HepG2 (cell line): ENCODE measurements around the gene IFT52. TPM values are rescaled to one million over a fixed set of nuclear protein-coding genes. Genes with fewer than 3 reads are reported as not detected.
A peak's percentile ranks its signal among the peaks of the same experiment; 100 is the strongest.

Experiments used
- CC2D1A ChIP-seq: sonication (generic); formaldehyde crosslinking; IDR thresholded peaks from 2 replicates; pipeline ENCODE4 v1.8.1; 2023; ENCODE audit warnings: mild to moderate bottlenecking, missing genetic modification reagents
- CCAR2 ChIP-seq: fragments of 200-400 bp; formaldehyde crosslinking; optimal IDR thresholded peaks from 2 replicates; pipeline ENCODE3; 2018; ENCODE audit warnings: low read depth, mild to moderate bottlenecking, low read length, moderate library complexity
- CREB3 ChIP-seq: sonication (generic); formaldehyde crosslinking; IDR thresholded peaks from 2 replicates; pipeline ENCODE4 v1.5.0; 2020; ENCODE audit warnings: missing genetic modification reagents
- DPF2 ChIP-seq: sonication (generic); formaldehyde crosslinking; IDR thresholded peaks from 2 replicates; pipeline ENCODE4 v1.4.0; 2020; ENCODE audit warnings: mild to moderate bottlenecking, low read depth, missing genetic modification reagents, borderline replicate concordance
- ELF1 ChIP-seq: sonication (generic); formaldehyde crosslinking; IDR thresholded peaks from 2 replicates; pipeline ENCODE4 v1.4.0; 2020; ENCODE audit warnings: missing genetic modification reagents
- ETV5 ChIP-seq: IDR thresholded peaks from 2 replicates; pipeline ENCODE4 v1.6.1; 2018; ENCODE audit warnings: missing biosample characterization, missing genetic modification reagents, inconsistent platforms, borderline replicate concordance
- FIP1L1 ChIP-seq: fragments of 200-400 bp; formaldehyde crosslinking; IDR thresholded peaks from 2 replicates; pipeline ENCODE4 v1.6.1; 2018; ENCODE audit warnings: low read depth, mild to moderate bottlenecking, low read length, moderate library complexity, borderline replicate concordance; ENCODE audit not compliant: insufficient read depth
- HDAC1 ChIP-seq: sonication (generic); formaldehyde crosslinking; IDR thresholded peaks from 2 replicates; pipeline ENCODE4 v1.5.1; 2020; ENCODE audit warnings: mild to moderate bottlenecking, missing genetic modification reagents
- HMG20B ChIP-seq: conservative IDR thresholded peaks from 2 replicates; pipeline ENCODE4 v1.6.1; 2016; ENCODE audit warnings: missing genetic modification reagents, missing compliant biosample characterization
- HMGXB3 ChIP-seq: sonication (generic); formaldehyde crosslinking; IDR thresholded peaks from 2 replicates; pipeline ENCODE4 v1.4.0; 2020; ENCODE audit warnings: missing genetic modification reagents, borderline replicate concordance
- HOXA7 ChIP-seq: sonication (generic); formaldehyde crosslinking; IDR thresholded peaks from 2 replicates; pipeline ENCODE4 v1.8.1; 2022; ENCODE audit warnings: mild to moderate bottlenecking, missing genetic modification reagents, moderate library complexity
- IRF1 ChIP-seq: sonication (generic); formaldehyde crosslinking; IDR thresholded peaks from 2 replicates; pipeline ENCODE4 v1.4.0; 2020; ENCODE audit warnings: low read depth, mild to moderate bottlenecking, missing genetic modification reagents
- NCOR1 ChIP-seq: fragments of 200-600 bp; sonication (generic); IDR thresholded peaks from 2 replicates; pipeline ENCODE4 v1.7.0; 2017; ENCODE audit warnings: antibody characterized with exemption, low read length, borderline replicate concordance
- NR0B2 ChIP-seq: sonication (generic); formaldehyde crosslinking; IDR thresholded peaks from 2 replicates; pipeline ENCODE4 v1.4.0; 2020; ENCODE audit warnings: mild to moderate bottlenecking, missing genetic modification reagents
- SKI ChIP-seq: fragments of 450-650 bp; IDR thresholded peaks from one replicate; pipeline ENCODE4 v1.6.1; 2018; ENCODE audit warnings: mild to moderate bottlenecking; ENCODE audit not compliant: partially characterized antibody
- TBL1XR1 ChIP-seq: fragments of 150-350 bp; IDR thresholded peaks from 2 replicates; pipeline ENCODE4 v1.6.1; 2014; ENCODE audit warnings: borderline replicate concordance, low read length; ENCODE audit not compliant: partially characterized antibody
- UBTF ChIP-seq: sonication (generic); formaldehyde crosslinking; IDR thresholded peaks from 2 replicates; pipeline ENCODE4 v1.4.0; 2020; ENCODE audit warnings: mild to moderate bottlenecking, missing genetic modification reagents
- ZNF451 ChIP-seq: sonication (generic); formaldehyde crosslinking; IDR thresholded peaks from 2 replicates; pipeline ENCODE4 v1.5.0; 2020; ENCODE audit warnings: mild to moderate bottlenecking, missing genetic modification reagents
- ZNF546 ChIP-seq: sonication (generic); formaldehyde crosslinking; conservative IDR thresholded peaks from 2 replicates; pipeline ENCODE4 v1.8.1; 2023; ENCODE audit warnings: mild to moderate bottlenecking, missing genetic modification reagents
- ZNF713 ChIP-seq: sonication (generic); formaldehyde crosslinking; IDR thresholded peaks from 2 replicates; pipeline ENCODE4 v1.4.0; 2020; ENCODE audit warnings: mild to moderate bottlenecking, missing genetic modification reagents
- polyA plus RNA-seq, 8 experiments: library from polyadenylated mRNA; depleted of rRNA in 3 of 8; stranded (reverse) in 7 of 8; unstranded in 1 of 8; fragments of >200 nt; fragmentation: Illumina TruSeq in 4 of 8; extraction: Trizol in 4 of 8; gene quantifications; 2 replicates each; pipeline versions ENCODE4 v1.2.1 to v1.2.3, GENCODE V29; 2011 to 2016; ENCODE audit warnings: low read depth in 4 of 8, missing spikeins in 1 of 8, mixed read lengths in 1 of 8; ENCODE audit not compliant: insufficient read depth in 1 of 8
- total RNA-seq, 5 experiments: library from RNA; depleted of rRNA; stranded (reverse); fragments of >200 nt; fragmentation: Illumina TruSeq; extraction: Trizol; gene quantifications; 2 replicates each; pipeline ENCODE4 v1.2.3, GENCODE V29; 2016; ENCODE audit warnings: low read depth in 1 of 5

The IFT52 gene
- total and polyA plus RNA-seq, 2 of the 13 experiments (the other 11 are each of a cell fraction or from before 2014, with no cell fraction given): 48.0 to 64.0 TPM

GRCh38 chr20:43691928-43692524 is 101.3 kb downstream of the IFT52 start (continued):
- TF ChIP-seq UBTF (CRISPR knock-in tag): no peak
- no peak for TF ChIP-seq FIP1L1
- no peak for TF ChIP-seq HOXA7 (CRISPR knock-in tag)
- no peak for TF ChIP-seq ETV5
- no peak for TF ChIP-seq CC2D1A (CRISPR knock-in tag)
- TF ChIP-seq ZNF546: no peak
- no peak for TF ChIP-seq ZNF451
- no peak for TF ChIP-seq CREB3 (CRISPR knock-in tag)
- no peak; the same call in 1 of the 2 replicates for TF ChIP-seq HMG20B (CRISPR knock-in tag)
- TF ChIP-seq NCOR1: no peak
- TF ChIP-seq NR0B2 (CRISPR knock-in tag): peak; percentile 57; the same call in 1 of the 2 replicates
- TF ChIP-seq CCAR2: no peak
- no peak for TF ChIP-seq HDAC1 (CRISPR knock-in tag)
- TF ChIP-seq SKI: no peak
- TF ChIP-seq ELF1 (CRISPR knock-in tag): no peak
- no peak for TF ChIP-seq IRF1
- no peak for TF ChIP-seq TBL1XR1
- TF ChIP-seq DPF2 (CRISPR knock-in tag): no peak
- TF ChIP-seq ZNF713: no peak
- TF ChIP-seq HMGXB3 (CRISPR knock-in tag): no peak
